Measurements from ENCODE around the gene YEATS2.
A peak's percentile ranks its signal among the peaks of the same experiment; 100 is the strongest.
"Not testable (repeated sequence)": the region's sequence is repeated elsewhere in the genome, so short reads cannot be mapped to it uniquely, and the experiment has no call there.

YEATS2 gene

DNA sequence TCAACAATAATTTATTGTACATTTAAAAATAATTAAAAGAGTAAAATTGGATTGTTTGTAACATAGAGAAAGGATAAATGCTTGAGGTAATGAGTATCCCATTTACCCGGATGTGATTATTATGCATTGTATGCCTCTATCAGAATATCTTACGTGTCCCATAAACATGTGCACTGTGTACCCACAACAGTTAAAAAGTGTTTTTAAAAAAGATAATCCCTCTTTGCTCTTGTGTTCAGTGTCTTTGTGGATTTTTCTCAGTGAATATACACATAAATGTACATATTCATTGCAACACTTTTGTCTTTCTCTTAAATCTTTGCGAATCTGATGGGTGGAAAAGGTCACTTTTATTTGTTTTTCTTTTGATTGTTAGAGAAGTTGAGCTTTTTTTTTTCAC, 20.4 kb downstream of the YEATS2 start:
- no peak for DNase-seq

- DNase-seq, result no peak
These were observed 27.8 kb downstream of the YEATS2 start for GRCh38 chr3:183725387-183725786.

DNA sequence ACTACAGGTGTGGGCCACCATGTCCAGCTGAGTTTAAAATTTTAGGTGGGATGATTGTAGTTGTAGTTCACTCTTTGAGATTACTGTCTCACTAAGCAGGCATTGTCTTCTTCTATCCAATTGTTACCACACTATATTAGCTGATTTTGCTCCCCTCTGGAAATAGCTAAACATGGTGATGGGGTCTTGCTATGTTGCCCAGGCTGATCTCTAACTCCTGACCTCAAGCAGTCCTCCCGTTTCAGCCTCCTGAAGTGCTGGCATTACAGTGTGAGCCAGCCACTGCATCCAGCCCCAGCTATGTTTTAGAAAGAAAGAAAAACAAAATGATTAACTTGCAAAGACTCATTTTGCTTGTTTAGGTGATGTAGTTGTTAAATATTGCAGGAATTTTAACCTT, 30.6 kb downstream of the YEATS2 start:
- no peak for DNase-seq

- DNase-seq, result no peak
These were observed 32.8 kb downstream of the YEATS2 start for GRCh38 chr3:183730361-183730760.

DNA sequence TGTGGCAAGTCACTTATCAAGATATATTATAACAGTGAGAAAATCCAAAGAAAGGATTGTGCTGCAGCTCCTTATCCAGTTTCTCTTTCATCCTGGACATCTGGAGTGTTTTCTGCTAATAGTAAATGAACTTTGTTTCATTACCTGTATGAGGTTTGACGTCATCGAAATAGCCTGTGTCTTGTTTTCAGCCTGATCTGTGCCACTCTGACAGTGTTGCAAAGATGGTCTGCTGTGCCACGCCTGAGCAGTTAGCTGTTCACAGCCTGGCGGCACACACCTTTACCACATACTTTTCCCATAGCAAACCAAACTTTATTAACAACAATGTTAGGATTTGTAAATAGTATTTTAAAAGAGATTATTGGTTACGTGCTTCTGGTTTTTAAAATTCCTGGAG, 34.0 kb downstream of the YEATS2 start:
- no peak for DNase-seq

DNA sequence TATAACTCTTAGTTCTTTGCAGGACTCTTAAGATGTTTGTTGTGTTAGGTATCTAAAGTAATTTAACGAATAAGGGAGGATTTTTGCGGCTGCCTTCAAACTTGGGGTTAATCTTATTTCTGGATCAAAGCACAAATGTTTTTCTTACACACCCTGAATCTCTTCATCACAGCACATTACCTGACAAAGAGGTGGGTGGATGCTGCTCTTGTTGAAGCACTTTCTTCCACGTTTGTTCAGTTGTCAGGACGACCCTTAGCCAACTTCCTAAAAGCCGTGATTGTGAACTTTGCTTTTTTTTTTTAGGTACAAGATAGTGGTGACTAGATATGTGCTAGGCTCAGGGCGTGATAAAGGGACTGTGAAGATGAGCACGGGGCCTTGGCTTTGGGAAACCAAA, 36.0 kb downstream of the YEATS2 start:
- DNase-seq, result no peak

- DNase-seq, result peak; percentile 27
These were observed 37.3 kb downstream of the YEATS2 start for GRCh38 chr3:183734750-183735494.

- DNase-seq, result no peak
These were observed 39.5 kb downstream of the YEATS2 start for GRCh38 chr3:183737116-183737515.

- not testable (repeated sequence) for DNase-seq
These were observed 42.6 kb downstream of the YEATS2 start for GRCh38 chr3:183740154-183740553.

- no peak for DNase-seq
These were observed 45.6 kb downstream of the YEATS2 start for GRCh38 chr3:183743231-183743630.

- peak; percentile 67 for DNase-seq
These were observed 47.9 kb downstream of the YEATS2 start for GRCh38 chr3:183745300-183746098.

DNA sequence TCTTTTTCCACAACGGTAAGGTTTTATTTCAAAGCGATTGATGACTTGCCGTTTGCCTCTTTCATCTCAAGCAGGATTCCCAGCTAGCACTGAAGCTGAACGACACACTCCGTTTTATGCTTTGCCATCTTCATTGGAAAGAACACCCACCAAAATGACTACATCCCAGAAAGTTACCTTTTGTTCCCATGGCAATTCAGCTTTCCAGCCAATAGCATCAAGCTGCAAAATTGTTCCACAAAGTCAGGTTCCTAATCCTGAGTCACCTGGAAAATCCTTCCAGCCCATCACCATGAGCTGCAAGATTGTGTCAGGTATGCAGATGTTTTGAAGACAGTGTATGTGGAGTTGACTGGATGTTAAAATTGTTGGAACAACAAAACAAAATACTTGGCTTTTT, 56.5 kb downstream of the YEATS2 start:
- no peak for DNase-seq

DNA sequence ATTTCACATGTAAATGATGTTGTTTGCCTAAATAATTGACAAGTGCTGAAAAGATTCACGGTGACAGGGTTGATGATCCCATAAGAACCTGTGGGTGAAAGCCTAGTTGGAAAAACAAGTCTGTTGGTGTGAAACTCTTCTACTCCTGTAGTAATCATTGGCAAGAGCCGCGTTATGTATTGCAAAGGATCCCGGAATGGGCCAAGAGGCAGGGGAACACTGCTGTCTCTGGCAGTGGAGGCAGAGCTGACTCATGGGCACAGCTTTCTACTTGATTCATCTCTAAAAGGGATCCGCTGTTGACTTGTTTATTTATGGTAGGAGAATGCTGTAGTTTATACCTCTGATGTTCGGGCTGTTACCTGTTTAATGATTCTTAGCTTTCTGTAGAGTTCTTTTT, 64.7 kb downstream of the YEATS2 start:
- no peak for DNase-seq

- peak; percentile 69 for DNase-seq
These were observed 67.5 kb downstream of the YEATS2 start for GRCh38 chr3:183764847-183765731.

DNA sequence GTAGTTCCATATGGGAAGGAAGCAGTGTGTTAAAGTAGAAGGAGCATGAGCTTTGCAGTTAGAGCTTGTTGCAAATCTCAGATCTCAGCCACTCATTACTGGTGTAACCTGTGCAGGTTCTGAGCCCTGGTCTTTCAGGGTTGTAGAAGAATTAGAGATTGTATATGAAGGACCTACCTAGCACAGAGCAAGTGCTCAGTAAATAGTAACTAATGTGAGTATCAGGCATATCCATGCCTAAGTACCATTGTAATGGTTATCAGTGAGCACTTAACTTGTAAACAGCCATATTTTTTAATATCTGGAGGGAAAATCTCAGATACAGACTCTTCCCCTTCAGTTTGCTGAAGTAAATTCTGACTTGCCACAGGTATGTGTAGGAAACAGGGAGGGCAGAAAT, 68.5 kb downstream of the YEATS2 start:
- DNase-seq, result no peak

DNA sequence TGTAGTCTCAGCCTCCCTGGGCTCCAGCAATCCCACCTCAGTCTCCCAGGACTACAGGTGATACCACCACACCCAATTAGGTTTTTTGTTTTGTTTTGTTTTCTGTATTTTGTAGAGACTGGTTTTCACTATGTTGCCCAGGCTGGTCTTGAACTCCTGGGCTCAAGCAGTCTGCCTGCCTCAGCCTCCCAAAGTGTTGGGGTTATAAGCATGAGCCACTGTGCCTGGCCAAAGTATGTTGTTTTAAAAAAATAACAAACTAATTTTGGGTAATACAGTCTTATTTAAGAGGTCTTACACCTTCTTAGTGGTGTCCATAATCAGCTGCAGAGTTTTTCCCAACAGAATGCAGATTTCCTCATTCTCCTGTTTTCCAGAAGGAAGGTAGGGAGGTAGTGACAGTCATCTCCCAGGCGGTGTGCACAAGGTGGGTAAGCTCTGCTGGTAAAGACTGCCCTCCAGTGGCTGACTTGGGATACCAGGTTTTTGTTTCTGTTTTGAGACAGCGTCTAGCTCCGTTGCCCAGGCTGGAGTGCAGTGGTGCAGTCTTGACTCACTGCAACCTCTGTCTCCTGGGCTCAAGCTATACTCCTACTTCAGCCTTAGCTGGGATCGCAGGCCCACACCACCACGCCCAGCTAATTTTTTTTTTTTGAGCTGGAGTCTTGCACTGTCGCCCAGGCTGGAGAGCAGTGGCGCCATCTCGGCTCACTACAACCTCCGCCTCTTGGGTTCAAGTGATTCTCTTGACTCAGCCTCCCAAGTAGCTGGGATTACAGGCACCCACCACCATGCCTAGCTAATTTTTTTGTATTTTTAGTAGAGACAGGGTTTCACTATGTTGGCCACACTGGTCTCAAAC, 69.4 kb downstream of the YEATS2 start:
- DNase-seq, result peak; percentile 66

GRCh38 chr3:183768114-183768513, 70.5 kb downstream of the YEATS2 start:
- DNase-seq, result no peak

GRCh38 chr3:183769453-183769852, 71.9 kb downstream of the YEATS2 start:
- no peak for DNase-seq

DNA sequence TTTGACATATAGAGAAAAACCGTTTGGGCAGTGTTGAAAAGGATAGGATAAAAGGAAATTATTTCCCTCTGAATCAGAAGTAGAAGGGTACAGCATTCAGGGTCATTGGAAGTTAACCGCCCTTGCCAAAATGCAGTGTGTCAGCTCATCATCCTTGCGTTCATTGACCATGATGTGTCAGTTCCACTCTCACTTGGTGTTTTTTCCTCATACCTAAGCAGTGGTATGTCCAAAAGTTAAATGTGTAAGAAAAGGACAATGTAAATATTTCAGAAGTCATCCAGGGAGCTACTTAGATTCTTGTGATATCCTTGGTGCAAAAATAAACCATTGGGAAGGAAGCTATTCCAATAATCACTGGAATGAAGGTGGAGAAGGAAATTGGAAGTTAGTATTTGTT, 77.0 kb downstream of the YEATS2 start:
- DNase-seq, result peak; percentile 51

DNA sequence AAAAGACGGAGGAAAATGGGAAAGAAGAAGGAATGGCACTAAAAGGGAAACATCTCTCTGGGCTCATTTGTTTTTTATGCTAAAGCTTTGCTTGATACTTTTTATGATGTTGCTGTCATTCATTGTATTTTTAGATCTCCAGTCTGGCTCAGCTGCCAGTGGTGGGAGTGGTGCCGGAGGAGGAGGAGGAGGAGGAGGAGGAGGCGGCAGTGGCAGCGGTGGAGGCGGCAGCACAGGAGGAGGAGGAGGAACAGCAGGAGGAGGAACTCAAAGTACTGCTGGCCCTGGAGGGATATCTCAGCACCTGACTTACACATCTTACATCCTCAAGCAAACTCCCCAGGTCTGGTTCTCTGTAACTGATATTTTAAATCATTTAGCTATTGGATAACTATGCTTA, 78.2 kb downstream of the YEATS2 start:
- no peak for DNase-seq

DNA sequence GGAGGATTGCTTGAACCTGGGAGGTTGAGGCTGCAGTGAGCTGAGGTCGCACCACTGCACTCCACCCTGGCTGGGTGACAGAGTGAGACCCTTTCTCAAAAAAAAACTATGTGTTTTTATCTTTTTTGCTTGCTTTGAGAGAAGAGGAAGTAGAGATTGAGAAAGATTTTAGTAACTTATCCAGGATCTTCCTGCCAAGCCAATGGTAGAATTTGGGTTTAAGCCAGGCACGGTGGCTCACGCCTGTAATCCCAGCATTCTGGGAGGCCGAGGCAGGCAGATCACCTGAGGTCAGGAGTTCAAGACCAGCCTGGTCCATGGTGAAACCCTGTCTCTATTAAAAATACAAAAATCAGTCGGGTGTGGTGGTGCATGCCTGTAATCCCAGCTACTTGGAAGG, 78.9 kb downstream of the YEATS2 start:
- DNase-seq, result not testable (repeated sequence)

DNA sequence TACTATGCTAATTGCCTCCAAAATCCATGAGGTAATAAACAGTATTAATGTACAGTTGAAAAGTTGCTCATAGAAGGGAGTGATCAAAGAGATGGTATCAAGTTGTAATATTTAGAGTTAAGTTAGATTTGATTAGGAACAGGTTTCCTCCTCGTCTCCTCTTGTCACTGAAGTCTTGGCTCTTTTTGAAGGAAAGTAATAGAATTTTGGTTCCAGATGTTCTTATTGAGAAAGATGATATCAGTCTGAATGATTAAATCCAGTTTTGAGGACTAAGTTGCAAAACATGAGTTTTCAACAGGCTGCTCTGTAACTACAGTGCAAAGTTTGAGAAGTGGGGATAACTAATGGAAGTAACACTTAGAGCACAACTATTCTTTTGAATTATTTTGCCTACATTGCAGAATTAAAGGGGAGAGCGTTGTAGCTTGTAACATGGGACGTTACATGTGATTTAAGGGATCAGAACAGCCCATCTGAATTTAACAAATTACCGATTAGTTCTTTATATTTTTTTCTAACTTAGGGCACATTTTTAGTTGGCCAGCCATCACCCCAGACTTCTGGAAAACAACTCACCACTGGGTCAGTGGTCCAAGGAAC, 79.5 kb downstream of the YEATS2 start:
- DNase-seq, result no peak

Data from fibroblast of upper back skin (primary cell).